ENCODE measurements around the gene CHD6. TPM values are rescaled to one million over a fixed set of nuclear protein-coding genes. Genes with fewer than 3 reads are reported as not detected.

CHD6 gene
- total RNA-seq, 4 donors from 2014 or later = 32.5 to 37.7 (median 35.0) TPM

GRCh38 chr20:41453010-41453950, 164.9 kb downstream of the CHD6 start:
- Histone ChIP-seq H3K9me3 (no peaks in the 10 kb centered on the region), H3K27me3 (no peaks in the 10 kb centered on the region), H3K4me1 (no peaks in the 10 kb centered on the region), H3K4me3 (no peak overlapping the region), H3K27ac (replicated peaks in 1 of 4) (no peak overlapping the region), H3K36me3 (peaks cover 47 to 94% (median 81%) of the 10 kb centered on the region in 4 donors)
- 79% methylated on average over 12 of the region's 12 CpGs for WGBS
- DNase-seq (ENCODE audit: extremely low spot score) = no peak
- intact Hi-C loops (cut with DNase I) = no loop called here
- no peak for TF ChIP-seq CTCF (IDR thresholded peaks at IDR 0.05)
- TF ChIP-seq EP300 (IDR thresholded peaks at IDR 0.05) = no peak
- TF ChIP-seq POLR2AphosphoS5 (IDR thresholded peaks at IDR 0.05) = no peak
- no peak for TF ChIP-seq POLR2A (IDR thresholded peaks at IDR 0.05; ENCODE audit: low read depth)

GRCh38 chr20:41452226-41452625, 166.0 kb downstream of the CHD6 start:
- Histone ChIP-seq H3K4me3 (no peak overlapping the region), H3K27me3 (no peaks in the 10 kb centered on the region), H3K27ac (replicated peaks in 1 of 4) (no peak overlapping the region), H3K36me3 (peaks cover 56 to 100% (median 86%) of the 10 kb centered on the region in 4 donors), H3K4me1 (no peaks in the 10 kb centered on the region), H3K9me3 (no peaks in the 10 kb centered on the region)
- intact Hi-C loops (cut with DNase I) = no loop called here
- 95% methylated on average over 6 of the region's 6 CpGs for whole genome bisulfite sequencing
- no peak for DNase-seq (ENCODE audit: extremely low spot score)
- TF ChIP-seq EP300 (IDR thresholded peaks at IDR 0.05) (no peak), POLR2A (IDR thresholded peaks at IDR 0.05; ENCODE audit: low read depth) (no peak), CTCF (IDR thresholded peaks at IDR 0.05) (no peak), POLR2AphosphoS5 (IDR thresholded peaks at IDR 0.05) (no peak)

GRCh38 chr20:41447006-41447405, 171.2 kb downstream of the CHD6 start:
- Histone ChIP-seq H3K4me3 (no peak overlapping the region), H3K27ac (replicated peaks in 1 of 4) (no peak overlapping the region), H3K9me3 (no peaks in the 10 kb centered on the region), H3K36me3 (peaks cover 52 to 100% (median 80%) of the 10 kb centered on the region in 4 donors), H3K27me3 (no peaks in the 10 kb centered on the region), H3K4me1 (no peaks in the 10 kb centered on the region)
- 89% methylated on average over 2 of the region's 2 CpGs for WGBS
- intact Hi-C loops (cut with DNase I) = no loop called here
- no peak for DNase-seq (ENCODE audit: extremely low spot score)
- TF ChIP-seq POLR2AphosphoS5 (IDR thresholded peaks at IDR 0.05) (no peak), POLR2A (IDR thresholded peaks at IDR 0.05; ENCODE audit: low read depth) (no peak), EP300 (IDR thresholded peaks at IDR 0.05) (no peak), CTCF (IDR thresholded peaks at IDR 0.05) (no peak)

- peaks cover 46 to 97% (median 79%) of the 10 kb centered on the region in 4 donors for H3K36me3 ChIP-seq
These were observed 171.7 kb downstream of the CHD6 start for GRCh38 chr20:41446456-41446855.

More at GRCh38 chr20:41446456-41446855, 171.7 kb downstream of the CHD6 start:
- H3K27me3 ChIP-seq = no peaks in the 10 kb centered on the region
- no peak for DNase-seq (ENCODE audit: extremely low spot score)
- no peak for TF ChIP-seq POLR2A (IDR thresholded peaks at IDR 0.05; ENCODE audit: low read depth)
- TF ChIP-seq CTCF (IDR thresholded peaks at IDR 0.05) = no peak
- TF ChIP-seq POLR2AphosphoS5 (IDR thresholded peaks at IDR 0.05) = no peak
- no peak for TF ChIP-seq EP300 (IDR thresholded peaks at IDR 0.05)
- H3K4me1 ChIP-seq = no peaks in the 10 kb centered on the region
- no peaks in the 10 kb centered on the region for H3K9me3 ChIP-seq
- intact Hi-C loops (cut with DNase I) = no loop called here
- H3K4me3 ChIP-seq = no peak overlapping the region
- 95% methylated on average over 4 of the region's 4 CpGs for WGBS
- H3K27ac ChIP-seq (replicated peaks in 1 of 4) = no peak overlapping the region

Measured in esophagus muscularis mucosa (tissue), 4 donors.